Measurements from ENCODE around the gene SFPQ. TPM values are rescaled to one million over a fixed set of nuclear protein-coding genes. Genes with fewer than 3 reads are reported as not detected.
A peak's percentile ranks its signal among the peaks of the same experiment; 100 is the strongest.

SFPQ gene
- total and polyA plus RNA-seq, 8 donors = 138 to 948 (median 895) TPM

DNA sequence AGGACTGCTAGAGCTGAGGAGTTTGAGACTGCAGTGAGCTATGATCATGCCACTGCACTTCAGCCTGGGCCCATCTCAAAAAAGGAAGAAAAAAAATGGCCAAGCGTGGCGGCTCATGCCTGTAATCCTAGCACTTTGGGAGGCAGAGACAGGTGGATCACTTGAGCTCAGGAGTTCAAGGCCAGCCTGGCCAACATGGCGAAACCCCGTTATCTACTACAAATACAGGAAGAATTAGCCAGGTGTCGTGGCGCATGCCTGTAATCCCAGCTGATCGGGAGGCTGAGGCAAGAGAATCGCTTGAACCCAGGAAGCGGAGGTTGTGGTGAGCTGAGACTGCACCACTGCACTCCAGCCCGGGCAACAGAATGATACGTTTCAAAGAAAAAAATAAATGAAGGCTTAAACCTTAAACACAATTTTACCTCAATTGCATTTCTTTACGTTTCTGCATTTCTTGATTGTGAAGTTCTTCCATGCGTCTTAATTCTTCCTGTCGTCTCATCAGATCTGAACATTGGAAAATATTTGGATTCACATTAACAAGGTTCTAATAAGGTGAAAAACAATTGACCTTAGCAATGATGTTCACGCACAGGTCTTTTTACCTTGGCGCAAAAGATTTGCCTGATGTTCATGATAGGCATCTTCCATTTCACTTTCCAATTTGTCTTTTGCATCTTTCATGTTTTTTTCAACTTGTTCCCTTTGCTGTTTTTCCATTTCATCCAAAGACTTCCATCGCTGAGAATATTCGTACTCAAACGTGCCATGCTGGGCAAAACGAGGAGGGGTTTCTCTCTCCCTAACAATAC is 4.2 kb downstream of the SFPQ start:
- Histone ChIP-seq H3K27ac (no peak overlapping the region), H3K9me3 (no peaks in the 10 kb centered on the region), H3K27me3 (no peaks in the 10 kb centered on the region), H3K36me3 (peaks cover 0 to 77% of the 10 kb centered on the region in 2 donors), H3K4me3 (peak overlapping the region in 1 of 2 donors; percentile 100), H3K4me1 (peaks cover 18 to 70% of the 10 kb centered on the region in 2 donors)
- TF ChIP-seq, protein P1, sequence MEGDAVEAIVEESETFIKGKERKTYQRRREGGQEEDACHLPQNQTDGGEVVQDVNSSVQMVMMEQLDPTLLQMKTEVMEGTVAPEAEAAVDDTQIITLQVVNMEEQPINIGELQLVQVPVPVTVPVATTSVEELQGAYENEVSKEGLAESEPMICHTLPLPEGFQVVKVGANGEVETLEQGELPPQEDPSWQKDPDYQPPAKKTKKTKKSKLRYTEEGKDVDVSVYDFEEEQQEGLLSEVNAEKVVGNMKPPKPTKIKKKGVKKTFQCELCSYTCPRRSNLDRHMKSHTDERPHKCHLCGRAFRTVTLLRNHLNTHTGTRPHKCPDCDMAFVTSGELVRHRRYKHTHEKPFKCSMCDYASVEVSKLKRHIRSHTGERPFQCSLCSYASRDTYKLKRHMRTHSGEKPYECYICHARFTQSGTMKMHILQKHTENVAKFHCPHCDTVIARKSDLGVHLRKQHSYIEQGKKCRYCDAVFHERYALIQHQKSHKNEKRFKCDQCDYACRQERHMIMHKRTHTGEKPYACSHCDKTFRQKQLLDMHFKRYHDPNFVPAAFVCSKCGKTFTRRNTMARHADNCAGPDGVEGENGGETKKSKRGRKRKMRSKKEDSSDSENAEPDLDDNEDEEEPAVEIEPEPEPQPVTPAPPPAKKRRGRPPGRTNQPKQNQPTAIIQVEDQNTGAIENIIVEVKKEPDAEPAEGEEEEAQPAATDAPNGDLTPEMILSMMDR (IDR thresholded peaks at IDR 0.05) = no peak
- ATAC-seq (no peak), DNase-seq (no peak)
- intact Hi-C loops (cut with DNase I) = no loop called here

DNA sequence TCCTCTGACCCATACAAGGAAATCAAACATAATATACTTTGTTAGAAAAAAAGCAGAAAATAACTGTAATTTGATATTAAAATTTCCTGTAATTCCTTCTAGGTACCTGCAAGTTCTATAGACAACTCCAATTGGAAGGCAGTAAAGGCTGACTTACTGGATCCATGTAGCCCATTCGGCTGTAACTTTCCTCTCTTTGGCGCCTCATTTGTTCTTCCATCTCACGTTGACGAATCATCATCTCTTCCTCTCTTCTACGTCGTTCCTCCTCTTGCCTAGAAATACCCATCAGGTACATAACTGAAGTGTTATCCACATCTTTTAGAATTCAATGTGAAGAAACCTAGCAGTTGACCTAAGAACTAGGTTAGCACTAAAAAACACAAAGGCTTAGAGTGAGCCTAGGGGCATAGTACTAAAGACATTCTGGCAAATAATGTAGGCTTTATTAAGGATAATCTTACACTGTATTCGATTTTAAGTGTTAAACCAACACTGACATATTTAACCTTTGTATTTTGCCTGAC is 5.1 kb downstream of the SFPQ start:
- TF ChIP-seq, protein P1 (IDR thresholded peaks at IDR 0.05) = no peak
- DNase-seq (no peak), ATAC-seq (no peak)
- no peaks in the 10 kb centered on the region for H3K9me3 ChIP-seq
- intact Hi-C loops (cut with DNase I) = no loop called here
- H3K27ac ChIP-seq = no peak overlapping the region
- peaks cover 18 to 73% of the 10 kb centered on the region in 2 donors for H3K4me1 ChIP-seq
- no peaks in the 10 kb centered on the region for H3K27me3 ChIP-seq
- H3K4me3 ChIP-seq = no peak overlapping the region
- peaks cover 0 to 86% of the 10 kb centered on the region in 2 donors for H3K36me3 ChIP-seq

DNA sequence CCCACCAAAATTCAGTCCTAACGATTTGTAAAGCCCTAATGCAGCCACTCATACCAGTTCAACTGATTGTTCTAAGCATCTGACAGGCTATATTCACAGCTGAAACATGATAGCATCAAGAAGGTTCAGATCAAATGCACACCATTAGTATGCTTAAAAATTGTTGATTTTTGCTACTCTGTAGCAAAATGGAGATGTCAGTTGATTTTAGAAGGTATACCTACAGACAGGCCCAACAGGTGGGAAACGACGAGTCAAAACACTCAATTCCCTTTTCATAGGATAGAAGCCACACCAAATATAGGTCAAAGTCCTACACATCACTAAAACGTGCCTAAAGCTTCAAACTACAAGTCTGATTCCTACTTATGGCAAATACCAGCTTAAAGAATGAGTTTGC is 6.7 kb downstream of the SFPQ start:
- no peaks in the 10 kb centered on the region for H3K27me3 ChIP-seq
- ATAC-seq (no peak), DNase-seq (no peak)
- H3K9me3 ChIP-seq = no peaks in the 10 kb centered on the region
- H3K4me3 ChIP-seq = no peak overlapping the region
- TF ChIP-seq, protein P1 (IDR thresholded peaks at IDR 0.05) = no peak
- peaks cover 0 to 100% of the 10 kb centered on the region in 2 donors for H3K36me3 ChIP-seq
- H3K4me1 ChIP-seq = peaks cover 18 to 87% of the 10 kb centered on the region in 2 donors
- no peak overlapping the region for H3K27ac ChIP-seq
- intact Hi-C loops (cut with DNase I) = no loop called here

DNA sequence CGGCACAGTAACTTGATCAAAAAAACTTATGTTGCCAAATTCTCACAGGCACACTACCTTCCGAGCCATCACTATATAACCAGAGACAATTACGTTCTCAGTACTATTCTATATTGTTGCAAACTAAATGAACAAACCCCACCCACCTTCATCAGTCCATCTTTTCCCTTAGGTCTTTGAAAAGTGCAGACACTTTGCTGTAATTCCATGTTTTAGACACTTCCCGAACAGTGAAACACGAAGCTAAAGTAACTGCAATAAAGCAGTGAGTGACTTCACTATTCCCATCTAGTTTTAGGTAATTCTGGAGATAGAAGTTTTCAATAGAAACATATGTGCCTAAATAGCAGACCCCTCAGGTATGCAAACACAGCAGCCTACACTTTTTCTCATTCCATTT is 7.7 kb downstream of the SFPQ start:
- DNase-seq (no peak), ATAC-seq (no peak)
- no peak overlapping the region for H3K27ac ChIP-seq
- H3K4me1 ChIP-seq = peaks cover 14 to 86% of the 10 kb centered on the region in 2 donors
- no peaks in the 10 kb centered on the region for H3K27me3 ChIP-seq
- H3K9me3 ChIP-seq = no peaks in the 10 kb centered on the region
- H3K36me3 ChIP-seq = peaks cover 0 to 100% of the 10 kb centered on the region in 2 donors
- H3K4me3 ChIP-seq = no peak overlapping the region
- TF ChIP-seq, protein P1 (IDR thresholded peaks at IDR 0.05) = no peak
- intact Hi-C loops (cut with DNase I) = no loop called here

DNA sequence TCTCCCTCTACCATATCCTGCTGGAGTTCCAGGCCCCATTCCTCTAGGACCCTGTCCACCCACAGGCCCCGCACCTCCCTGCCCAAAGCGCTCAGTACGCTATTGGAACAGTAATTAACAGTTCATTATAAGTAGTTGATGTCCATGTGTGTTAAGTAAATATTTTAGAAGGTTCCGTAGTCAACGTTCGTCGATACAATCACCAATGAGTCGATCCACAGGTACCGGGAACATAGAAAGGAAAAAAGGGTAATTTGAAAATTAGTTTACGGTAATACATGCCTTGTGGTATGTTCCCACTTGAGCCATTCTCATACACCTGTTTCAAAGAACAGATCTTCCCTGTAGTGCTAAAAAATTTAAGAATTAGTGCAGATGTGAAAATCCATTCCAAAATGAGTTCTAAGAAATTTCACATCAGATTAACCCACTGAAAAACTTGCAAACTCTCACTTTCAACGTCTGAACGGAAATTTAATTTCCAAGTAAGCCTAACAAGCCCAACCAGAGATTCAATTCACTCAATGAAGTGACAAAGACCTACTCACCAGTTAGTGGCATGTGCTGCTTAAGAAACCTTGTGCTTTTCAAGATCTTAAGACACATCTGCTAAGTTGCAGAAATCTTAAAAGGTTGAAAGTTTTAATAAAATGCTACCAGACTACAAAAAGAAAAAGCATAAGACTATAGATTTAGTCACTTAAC is 8.3 kb downstream of the SFPQ start:
- Histone ChIP-seq H3K27ac (no peak overlapping the region), H3K9me3 (no peaks in the 10 kb centered on the region), H3K27me3 (no peaks in the 10 kb centered on the region), H3K4me1 (peaks cover 9 to 82% of the 10 kb centered on the region in 2 donors), H3K36me3 (peaks cover 0 to 100% of the 10 kb centered on the region in 2 donors), H3K4me3 (no peak overlapping the region)
- ATAC-seq (no peak), DNase-seq (no peak)
- TF ChIP-seq, protein P1 (IDR thresholded peaks at IDR 0.05) = no peak
- intact Hi-C loops (cut with DNase I) = no loop called here
